GM12873 (cell line): ENCODE results near the gene OR1L6.

Experiments
- CTCF ChIP-seq: IDR thresholded peaks from 2 replicates; pipeline ENCODE4 v1.5.1; 2012; ENCODE audit warnings: low read depth, mild to moderate bottlenecking, moderate library complexity, low read length, control low read depth; ENCODE audit not compliant: insufficient read depth; ENCODE audit errors: missing control alignments

OR1L6 gene

GRCh38 chr9:122789256-122790046 lies 47.3 kb downstream of the OR1L6 start:
- TF ChIP-seq CTCF, result no peak

- no peak for TF ChIP-seq CTCF
Measured at GRCh38 chr9:122791872-122792669, 50.0 kb downstream of the OR1L6 start.

GRCh38 chr9:122797316-122798063 lies 55.4 kb downstream of the OR1L6 start:
- no peak for TF ChIP-seq CTCF
